GM19324 (cell line): ENCODE results near the gene DENND1A.

Experiments
- ATAC-seq: cut with Tn5 transposase; IDR thresholded peaks from one replicate; pipeline ENCODE4 v1.9.1; 2021; ENCODE audit warnings: mild to moderate bottlenecking, moderate library complexity; ENCODE audit not compliant: unreplicated experiment, low FRiP score

Gene DENND1A

GRCh38 chr9:123778232-123778902, 151.6 kb downstream of the DENND1A start:
- no peak for ATAC-seq

GRCh38 chr9:123776708-123777537, 153.0 kb downstream of the DENND1A start:
- no peak for ATAC-seq

GRCh38 chr9:123775289-123776284, 154.3 kb downstream of the DENND1A start:
- no peak for ATAC-seq

- ATAC-seq, result no peak
These were observed 156.1 kb downstream of the DENND1A start for GRCh38 chr9:123773783-123774182.

- ATAC-seq, result no peak
These were observed 157.0 kb downstream of the DENND1A start for GRCh38 chr9:123772967-123773366.

- no peak for ATAC-seq
These were observed 157.6 kb downstream of the DENND1A start for GRCh38 chr9:123772374-123772773.

GRCh38 chr9:123771690-123772089, 158.2 kb downstream of the DENND1A start:
- ATAC-seq, result no peak

GRCh38 chr9:123769719-123770118, 160.2 kb downstream of the DENND1A start:
- no peak for ATAC-seq

GRCh38 chr9:123763910-123764588, 165.9 kb downstream of the DENND1A start:
- ATAC-seq, result no peak

GRCh38 chr9:123761905-123762605, 167.9 kb downstream of the DENND1A start:
- no peak for ATAC-seq

- no peak for ATAC-seq
These were observed 172.0 kb downstream of the DENND1A start for GRCh38 chr9:123757960-123758359.

- ATAC-seq, result no peak
These were observed 172.4 kb downstream of the DENND1A start for GRCh38 chr9:123757547-123757946.

GRCh38 chr9:123756484-123757106, 173.3 kb downstream of the DENND1A start:
- no peak for ATAC-seq

- ATAC-seq, result no peak
These were observed 176.2 kb downstream of the DENND1A start for GRCh38 chr9:123753669-123754258.

- no peak for ATAC-seq
These were observed 176.9 kb downstream of the DENND1A start for GRCh38 chr9:123753016-123753415.

- ATAC-seq, result no peak
These were observed 180.2 kb downstream of the DENND1A start for GRCh38 chr9:123749580-123750202.

GRCh38 chr9:123746765-123747164, 183.2 kb downstream of the DENND1A start:
- ATAC-seq, result no peak

- no peak for ATAC-seq
These were observed 184.0 kb downstream of the DENND1A start for GRCh38 chr9:123745933-123746332.
